Heart left ventricle (tissue), 16 donors: ENCODE results near the gene POU2AF1. TPM values are rescaled to one million over a fixed set of nuclear protein-coding genes. Genes with fewer than 3 reads are reported as not detected.
A peak's percentile ranks its signal among the peaks of the same experiment; 100 is the strongest.

ENCODE experiments used
- ATAC-seq, 4 donors: fragments of 200-7000 bp; cut with Tn5 transposase; one replicate each; pipeline ENCODE4 v1.9.1; 2020 to 2022; ENCODE audit warnings: moderate library complexity in 4 of 4, mild to moderate bottlenecking in 3 of 4, moderate number of reproducible peaks in 1 of 4
- DNase-seq, 5 donors: peaks; one replicate each; pipeline ENCODE4 v3.0.0-alpha.2; 2020
- H3K27ac ChIP-seq, 12 donors: fragments of 200-600 bp; sonication (generic) in 4 of 12; one replicate each; pipeline versions ENCODE4 v1.5.0 to v1.8.0; 2016 to 2022; ENCODE audit warnings: mild to moderate bottlenecking in 2 of 12
- H3K27me3 ChIP-seq, 9 donors: fragments of 200-600 bp; sonication (generic) in 2 of 9; one replicate each; pipeline versions ENCODE4 v1.5.1 to v1.8.0; 2016 to 2022; ENCODE audit warnings: mild to moderate bottlenecking in 3 of 9
- H3K36me3 ChIP-seq, 9 donors: fragments of 200-600 bp; sonication (generic) in 2 of 9; one replicate each; pipeline versions ENCODE4 v1.5.0 to v1.8.0; 2018 to 2022; ENCODE audit warnings: mild to moderate bottlenecking in 2 of 9
- H3K4me1 ChIP-seq, 12 donors: fragments of 200-600 bp; sonication (generic) in 4 of 12; one replicate each; pipeline versions ENCODE4 v1.5.0 to v1.8.0; 2016 to 2022; ENCODE audit warnings: mild to moderate bottlenecking in 3 of 12
- H3K4me3 ChIP-seq, 12 donors: fragments of 200-600 bp; sonication (generic) in 4 of 12; one replicate each; pipeline versions ENCODE4 v1.5.0 to v1.8.0; 2017 to 2022; ENCODE audit warnings: mild to moderate bottlenecking in 9 of 12, moderate library complexity in 4 of 12
- H3K9me3 ChIP-seq, 12 donors: fragments of 200-600 bp; sonication (generic) in 4 of 12; one replicate each; pipeline versions ENCODE4 v1.5.0 to v1.8.0; 2016 to 2022; ENCODE audit warnings: mild to moderate bottlenecking in 1 of 12
- CTCF ChIP-seq, 12 donors: fragments of 200-600 bp; sonication (generic) in 4 of 12; IDR thresholded peaks; one replicate each; pipeline versions ENCODE4 v1.5.0 to v1.8.0; 2018 to 2022; ENCODE audit warnings: antibody characterized with exemption in 12 of 12, mild to moderate bottlenecking in 5 of 12
- POLR2A ChIP-seq, 2 donors: fragments of 450-650 bp; IDR thresholded peaks; one replicate each; pipeline ENCODE4 v1.6.1; 2017; ENCODE audit warnings: antibody characterized with exemption in 2 of 2, mild to moderate bottlenecking in 2 of 2, moderate library complexity in 2 of 2
- WGBS, 4 donors: extraction: QIAGEN DNeasy Blood & Tissue Kit in 2 of 4; methylation state at CpG; one replicate each; pipeline versions ENCODE4 v1.1.5 to v1.1.7; 2013 to 2018; 5-methylcytosine and 5-hydroxymethylcytosine counted together
- intact Hi-C, 10 donors: fragments of 100-400 bp; cut with DNase I; formaldehyde crosslinking; loops; one replicate each; pipeline versions ENCODE4 v1.11.1 to v1.14.2; 2022
- polyA plus RNA-seq, 2 donors: library from polyadenylated mRNA; stranded (reverse); fragments of 200-250 nt; gene quantifications; one replicate each; pipeline ENCODE4 v1.2.3, GENCODE V29; 2013
- total RNA-seq, 9 donors: library from RNA; depleted of rRNA in 2 of 9; stranded (reverse); fragments of >200 nt in 2 of 9; fragmentation: NEBNext Ultra II Directional in 3 of 9; extraction: Animal tissue kit (Norgen Biotek cat#: 25700) in 3 of 9; gene quantifications; one replicate each; pipeline versions ENCODE4 v1.1.0 to v1.2.4, GENCODE V29; 2016 to 2023
- donor health status: ischemic (EF 13 %, LVEDD 7.1; RV severe dilation, severe dysfunction).
- donor health status: healthy with polysubstance abuse.
- donor health status: DM: no; HTN: yes; CAD: no.
- donor health status: DM: no; HTN: no; CAD: no.
- donor health status: ischemic (EF 25% LVEDD 6.9; RV normal size, moderate dysfunction).
- donor health status: ischemic (EF 25% LVEDD 5.7; RV mildly dilated, moderate dysfunction).
- donor health status: healthy.
- donor health status: DM: yes; HTN: yes; CAD: no.
- donor health status: ischemic (EF 35%, LVEDD 5.7; RV mildly dilated, moderate dysfunction).
- donor health status: nonischemic (EF 11% LVEDD 7.7; RV severe dilation, severe dysfunction).
- donor health status: DM: yes; HTN: yes; CAD: no.
- donor health status: PGD.
- donor health status: ischemic (EF 29% LVEDD 5.4; RV normal size, mild dysfunction).
- donor health status: nonischemic (EF 23%, LVEDD 6.1; RV moderate dilation, normal function).

POU2AF1 gene
- total and polyA plus RNA-seq, 11 donors, result 0.07 to 1.3 (median 0.24) TPM; not detected in 7

GRCh38 chr11:111419641-111420327 lies 40.7 kb upstream of the POU2AF1 start:
- no peak for DNase-seq
- ATAC-seq, result no peak
- peaks cover 0 to 6% (median 0%) of the 10 kb centered on the region in 9 donors for H3K27me3 ChIP-seq
- H3K36me3 ChIP-seq, result no peaks in the 10 kb centered on the region
- no peaks in the 10 kb centered on the region for H3K9me3 ChIP-seq
- WGBS, 4 donors, result 61 to 96% (median 72%) methylated on average over 3 to 5 of the region's 5 CpGs
- intact Hi-C loops, result loop anchor here in 6 of 10 donors (5.0 kb wide), 2 partner anchors 122 to 137 kb away; partner anchors contain the start of gene POU2AF3 (in 3 of the 6)
- TF ChIP-seq POLR2A (IDR thresholded peaks at IDR 0.05) (no peak), CTCF (IDR thresholded peaks at IDR 0.05) (no peak)
- H3K4me1 ChIP-seq, result peaks cover 0 to 27% (median 14%) of the 10 kb centered on the region in 12 donors
- H3K27ac ChIP-seq, result no peak overlapping the region
- no peak overlapping the region for H3K4me3 ChIP-seq

- no peak for ATAC-seq
- TF ChIP-seq POLR2A (IDR thresholded peaks at IDR 0.05), result no peak
- no peak for TF ChIP-seq CTCF (IDR thresholded peaks at IDR 0.05)
- intact Hi-C loops, result loop anchor here in 1 of 10 donors (5.0 kb wide), 1 partner anchor 122 kb away; the partner anchor contains the start of gene POU2AF3
- peaks cover 0 to 27% (median 14%) of the 10 kb centered on the region in 12 donors for H3K4me1 ChIP-seq
- no peak overlapping the region for H3K4me3 ChIP-seq
- H3K9me3 ChIP-seq, result no peaks in the 10 kb centered on the region
- H3K27me3 ChIP-seq, result peaks cover 0 to 6% (median 0%) of the 10 kb centered on the region in 9 donors
- no peak for DNase-seq
- H3K27ac ChIP-seq, result no peak overlapping the region
- no peaks in the 10 kb centered on the region for H3K36me3 ChIP-seq
- 85 to 96% (median 90%) methylated on average over 4 of the region's 4 CpGs for WGBS, 4 donors
These were observed 40.1 kb upstream of the POU2AF1 start for GRCh38 chr11:111419181-111419580.

- peaks cover 0 to 5% (median 0%) of the 10 kb centered on the region in 9 donors for H3K27me3 ChIP-seq
- intact Hi-C loops, result loop anchor here in 1 of 10 donors (5.0 kb wide), 1 partner anchor 121 kb away; the partner anchor contains the start of gene POU2AF3
- TF ChIP-seq POLR2A (IDR thresholded peaks at IDR 0.05) (no peak), CTCF (IDR thresholded peaks at IDR 0.05) (no peak)
- ATAC-seq, result no peak
- H3K27ac ChIP-seq, result peak overlapping the region in 1 of 12 donors; percentile 78
- no peaks in the 10 kb centered on the region for H3K36me3 ChIP-seq
- 58% methylated on average over 5 of the region's 5 CpGs for WGBS, 4 donors
- H3K4me3 ChIP-seq, result no peak overlapping the region
- no peak for DNase-seq
- peaks cover 0 to 27% (median 14%) of the 10 kb centered on the region in 12 donors for H3K4me1 ChIP-seq
- no peaks in the 10 kb centered on the region for H3K9me3 ChIP-seq
These were observed 39.3 kb upstream of the POU2AF1 start for GRCh38 chr11:111418436-111418787.

GRCh38 chr11:111417766-111418435 lies 38.8 kb upstream of the POU2AF1 start:
- H3K4me1 ChIP-seq, result peaks cover 0 to 27% (median 14%) of the 10 kb centered on the region in 12 donors
- no peaks in the 10 kb centered on the region for H3K36me3 ChIP-seq
- no peak for TF ChIP-seq POLR2A (IDR thresholded peaks at IDR 0.05)
- TF ChIP-seq CTCF (IDR thresholded peaks at IDR 0.05), result no peak
- H3K27ac ChIP-seq, result peak overlapping the region in 1 of 12 donors; percentile 78
- 48 to 56% (median 53%) methylated on average over 10 of the region's 10 CpGs for WGBS, 4 donors
- H3K9me3 ChIP-seq, result no peaks in the 10 kb centered on the region
- peaks cover 0 to under 1% (median 0%) of the 10 kb centered on the region in 9 donors for H3K27me3 ChIP-seq
- DNase-seq (peak in 3 of 5 donors; percentile 40 to 68 (median 50)), ATAC-seq (peak; percentile 59 to 88 (median 68))
- intact Hi-C loops, result loop anchor here in 1 of 10 donors (5.0 kb wide), 1 partner anchor 121 kb away; the partner anchor contains the start of gene POU2AF3
- no peak overlapping the region for H3K4me3 ChIP-seq
